A549 treated with RU486 at 1 μM for 4 hours (cell line): Measurements from ENCODE around the gene KCNJ11. TPM values are rescaled to one million over a fixed set of nuclear protein-coding genes. Genes with fewer than 3 reads are reported as not detected.

Experiments used
- total RNA-seq: library from RNA; stranded (reverse); fragments of 200-300 nt; extraction: Qiagen RNA extraction; gene quantifications from 5 replicates; pipeline ENCODE4 v1.2.3, GENCODE V29; 2022; ENCODE audit warnings: low read depth

Gene KCNJ11
- total RNA-seq, result 0.40 to 0.65 TPM (median 0.55 TPM) in 5 replicates

DNA sequence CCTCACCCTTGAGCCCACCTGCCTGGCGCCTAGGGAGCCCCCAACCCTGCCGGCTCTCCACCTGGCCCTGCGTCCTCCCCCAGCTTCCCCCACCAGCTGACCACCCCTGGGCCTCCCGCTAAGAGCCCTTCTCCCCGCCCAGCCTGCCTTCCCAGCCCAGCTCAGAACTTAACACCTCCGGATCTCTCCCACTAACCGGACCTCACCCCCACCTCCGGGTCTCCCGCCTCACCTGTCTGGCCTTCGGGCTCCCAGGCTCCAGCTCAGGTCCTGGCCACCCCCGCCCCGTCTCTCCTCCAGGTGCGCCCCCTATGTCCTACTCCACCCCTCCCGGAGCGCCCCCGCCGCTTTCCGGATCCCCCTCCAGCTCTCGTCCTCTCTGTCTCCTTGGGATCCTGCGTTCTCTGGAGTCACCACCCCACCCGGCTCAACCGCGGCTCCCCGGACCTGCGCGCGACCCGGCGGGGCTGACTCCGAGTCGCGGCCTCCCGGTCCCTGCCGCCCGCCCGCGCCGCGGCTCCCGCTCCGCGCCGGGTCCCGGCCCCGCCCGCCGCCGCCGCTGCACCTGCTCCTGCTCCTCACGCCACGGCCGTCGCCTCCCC lies at the start of gene KCNJ11:
Gene KCNJ11 (minus strand): TSS at position 51 of the 602 bp plus-strand sequence. CDS start 568 bp downstream, outside the sequence.

DNA sequence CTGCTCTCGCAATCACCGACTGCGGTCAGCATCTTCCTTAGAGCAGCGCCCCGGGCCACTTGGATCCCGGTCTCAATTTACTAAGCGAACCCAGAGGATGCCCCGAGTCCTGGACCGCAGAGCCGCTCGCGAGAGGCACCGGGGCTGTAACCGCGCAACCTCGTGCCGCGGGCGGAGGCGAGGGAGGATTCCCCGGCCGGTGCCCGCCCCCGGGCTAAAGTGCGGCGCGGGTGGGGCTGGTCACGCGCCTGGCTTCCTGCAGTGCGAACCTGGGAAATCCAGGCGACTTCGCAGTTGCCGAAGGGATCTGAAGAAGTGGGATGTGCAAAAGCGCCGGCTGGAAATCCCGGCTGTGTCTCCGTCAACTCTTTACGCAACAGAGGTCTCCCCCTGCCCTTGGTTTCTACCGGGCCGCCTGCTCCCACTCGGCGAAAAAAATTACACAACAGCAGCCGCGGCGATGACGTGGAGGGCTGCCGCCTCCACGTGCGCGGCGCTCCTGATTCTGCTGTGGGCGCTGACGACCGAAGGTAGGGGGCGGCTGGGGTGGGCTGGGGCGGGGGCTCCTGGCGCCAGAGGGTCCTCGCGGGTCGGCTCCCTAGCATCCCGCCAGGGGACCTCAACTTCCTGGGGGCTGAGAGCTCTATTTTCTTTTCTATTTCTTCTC lies 36.8 kb downstream of the KCNJ11 start, which contains the start of gene NCR3LG1:
Gene NCR3LG1 (plus strand): TSS at position 291 of the 667 bp plus-strand sequence. CDS start 170 bp downstream, at position 461.

Other genes with a start within 250 kb of the KCNJ11 start
- 5.5 to 14.9 TPM (median 14.5 TPM) in 5 replicates for gene PIK3C2A, start 180.7 kb downstream of the KCNJ11 start, total RNA-seq
- 28.7 to 33.0 TPM (median 32.8 TPM) in 5 replicates for gene NUCB2, start 111.9 kb downstream of the KCNJ11 start, total RNA-seq
- 1.5 to 3.5 TPM (median 2.6 TPM) in 5 replicates for gene NCR3LG1, start 36.9 kb downstream of the KCNJ11 start, total RNA-seq
- 1.1 to 4.1 TPM (median 1.8 TPM) in 5 replicates for gene ABCC8, start 88.2 kb upstream of the KCNJ11 start, total RNA-seq
- 0.74 to 1.5 TPM (median 1.3 TPM) in 5 replicates for gene USH1C, start 155.8 kb upstream of the KCNJ11 start, total RNA-seq
- gene OTOG, start 158.6 kb upstream of the KCNJ11 start, total RNA-seq, result not detected in 5 replicates